NB4 (cell line): ENCODE data around the gene HSFX3.

Experiments
- CTCF ChIP-seq: IDR thresholded peaks from one replicate; pipeline ENCODE4 v1.5.1; 2012; ENCODE audit warnings: low read depth, low read length
- MAX ChIP-seq: IDR thresholded peaks from 2 replicates; pipeline ENCODE4 v1.6.1; 2011; ENCODE audit warnings: low read depth, low read length
- MYC ChIP-seq: IDR thresholded peaks from 2 replicates; pipeline ENCODE4 v1.6.1; 2011; ENCODE audit warnings: low read depth, low read length
- POLR2A ChIP-seq: IDR thresholded peaks from 2 replicates; pipeline ENCODE4 v1.6.1; 2011; ENCODE audit warnings: mild to moderate bottlenecking; ENCODE audit not compliant: insufficient read length; ENCODE audit errors: extremely low read depth

GRCh38 chrX:149506349-149506748 is 43.4 kb downstream of the HSFX3 start:
- no peak for TF ChIP-seq CTCF
- no peak for TF ChIP-seq POLR2A
- no peak for TF ChIP-seq MYC
- no peak for TF ChIP-seq MAX
